ENCODE results near the gene EPHB2. TPM values are rescaled to one million over a fixed set of nuclear protein-coding genes. Genes with fewer than 3 reads are reported as not detected.

Gene EPHB2
- total RNA-seq, 2 experiments from 2014 or later, result 0.13 TPM; not detected in 1

GRCh38 chr1:22863766-22864165 is 153.1 kb downstream of the EPHB2 start:
- H3K4me3 Mint-ChIP-seq, result no peak overlapping the region
- H3K27me3 Mint-ChIP-seq, result peaks cover 3% of the 10 kb centered on the region
- ATAC-seq (no peak), DNase-seq (no peak)
- no peak overlapping the region for H3K27ac Mint-ChIP-seq
- TF ChIP-seq CTCF (IDR thresholded peaks at IDR 0.05), result no peak
- no peaks in the 10 kb centered on the region for H3K36me3 Mint-ChIP-seq (ENCODE audit: low read depth)
- H3K9me3 Mint-ChIP-seq, result no peaks in the 10 kb centered on the region
- ChIA-PET CTCF (interaction anchor here (1.8 kb wide), 1 partner anchor 25 kb away, joined by 5 read pairs; no protein-coding TSS in a partner anchor), POLR2A (no interaction called here)
- H3K4me1 Mint-ChIP-seq (ENCODE audit: low read depth), result no peaks in the 10 kb centered on the region
- intact Hi-C loops (cut with micrococcal nuclease), result no loop called here

GRCh38 chr1:22864886-22865285 is 154.2 kb downstream of the EPHB2 start:
- H3K27me3 Mint-ChIP-seq, result peaks cover 3% of the 10 kb centered on the region
- ChIA-PET CTCF (interaction anchor here (1.8 kb wide), 1 partner anchor 24 kb away, joined by 5 read pairs; no protein-coding TSS in a partner anchor), POLR2A (no interaction called here)
- no peak overlapping the region for H3K27ac Mint-ChIP-seq
- no peak for ATAC-seq
- no peaks in the 10 kb centered on the region for H3K9me3 Mint-ChIP-seq
- no peaks in the 10 kb centered on the region for H3K36me3 Mint-ChIP-seq (ENCODE audit: low read depth)
- no peak for TF ChIP-seq CTCF (IDR thresholded peaks at IDR 0.05)
- no peak overlapping the region for H3K4me3 Mint-ChIP-seq
- intact Hi-C loops (cut with micrococcal nuclease), result no loop called here
- H3K4me1 Mint-ChIP-seq (ENCODE audit: low read depth), result no peaks in the 10 kb centered on the region
- DNase-seq, result no peak

- no peaks in the 10 kb centered on the region for H3K9me3 Mint-ChIP-seq
- H3K4me3 Mint-ChIP-seq, result no peak overlapping the region
- no peak for ATAC-seq
- CTCF ChIA-PET, result no interaction called here
- no peak for DNase-seq
- no peaks in the 10 kb centered on the region for H3K36me3 Mint-ChIP-seq (ENCODE audit: low read depth)
- intact Hi-C loops (cut with micrococcal nuclease), result no loop called here
- TF ChIP-seq CTCF (IDR thresholded peaks at IDR 0.05), result no peak
- no peak overlapping the region for H3K27ac Mint-ChIP-seq
- POLR2A ChIA-PET, result no interaction called here
- H3K27me3 Mint-ChIP-seq, result peaks cover 3% of the 10 kb centered on the region
- no peaks in the 10 kb centered on the region for H3K4me1 Mint-ChIP-seq (ENCODE audit: low read depth)
Observed at GRCh38 chr1:22865736-22866135, 155.1 kb downstream of the EPHB2 start.

- intact Hi-C loops (cut with micrococcal nuclease), result no loop called here
- Mint-ChIP-seq H3K4me1 (ENCODE audit: low read depth) (no peaks in the 10 kb centered on the region), H3K27ac (no peak overlapping the region), H3K4me3 (no peak overlapping the region), H3K27me3 (peaks cover 3% of the 10 kb centered on the region), H3K36me3 (ENCODE audit: low read depth) (no peaks in the 10 kb centered on the region), H3K9me3 (no peaks in the 10 kb centered on the region)
- ChIA-PET POLR2A (no interaction called here), CTCF (no interaction called here)
- DNase-seq (no peak), ATAC-seq (no peak)
- TF ChIP-seq CTCF (IDR thresholded peaks at IDR 0.05), result no peak
Observed at GRCh38 chr1:22866868-22867267, 156.2 kb downstream of the EPHB2 start.

- CTCF ChIA-PET, result no interaction called here
Observed at GRCh38 chr1:22868331-22868730, 157.7 kb downstream of the EPHB2 start.

More at GRCh38 chr1:22868331-22868730, 157.7 kb downstream of the EPHB2 start:
- intact Hi-C loops (cut with micrococcal nuclease), result no loop called here
- no peak overlapping the region for H3K4me3 Mint-ChIP-seq
- no peaks in the 10 kb centered on the region for H3K36me3 Mint-ChIP-seq (ENCODE audit: low read depth)
- no peak for TF ChIP-seq CTCF (IDR thresholded peaks at IDR 0.05)
- peaks cover 3% of the 10 kb centered on the region for H3K27me3 Mint-ChIP-seq
- DNase-seq, result no peak
- no peak for ATAC-seq
- no peaks in the 10 kb centered on the region for H3K4me1 Mint-ChIP-seq (ENCODE audit: low read depth)
- POLR2A ChIA-PET, result no interaction called here
- no peaks in the 10 kb centered on the region for H3K9me3 Mint-ChIP-seq
- no peak overlapping the region for H3K27ac Mint-ChIP-seq

Data from activated CD8-positive, alpha-beta T cell treated with anti-CD3 and anti-CD28 coated beads for 36 hours (primary cell).